ENCODE measurements around the gene SH3PXD2A. TPM values are rescaled to one million over a fixed set of nuclear protein-coding genes. Genes with fewer than 3 reads are reported as not detected.
"Not testable (repeated sequence)": the region's sequence is repeated elsewhere in the genome, so short reads cannot be mapped to it uniquely, and the experiment has no call there.

Gene SH3PXD2A
- total RNA-seq, 2 experiments from 2014 or later: 6.5 to 7.4 TPM

- no peaks in the 10 kb centered on the region for H3K27me3 Mint-ChIP-seq
- POLR2A ChIA-PET: no interaction called here
- DNase-seq: no peak
- peaks cover 64% of the 10 kb centered on the region for H3K4me1 Mint-ChIP-seq (ENCODE audit: low read depth)
- intact Hi-C loops (cut with micrococcal nuclease): no loop called here
- ATAC-seq: no peak
- TF ChIP-seq, protein P1, sequence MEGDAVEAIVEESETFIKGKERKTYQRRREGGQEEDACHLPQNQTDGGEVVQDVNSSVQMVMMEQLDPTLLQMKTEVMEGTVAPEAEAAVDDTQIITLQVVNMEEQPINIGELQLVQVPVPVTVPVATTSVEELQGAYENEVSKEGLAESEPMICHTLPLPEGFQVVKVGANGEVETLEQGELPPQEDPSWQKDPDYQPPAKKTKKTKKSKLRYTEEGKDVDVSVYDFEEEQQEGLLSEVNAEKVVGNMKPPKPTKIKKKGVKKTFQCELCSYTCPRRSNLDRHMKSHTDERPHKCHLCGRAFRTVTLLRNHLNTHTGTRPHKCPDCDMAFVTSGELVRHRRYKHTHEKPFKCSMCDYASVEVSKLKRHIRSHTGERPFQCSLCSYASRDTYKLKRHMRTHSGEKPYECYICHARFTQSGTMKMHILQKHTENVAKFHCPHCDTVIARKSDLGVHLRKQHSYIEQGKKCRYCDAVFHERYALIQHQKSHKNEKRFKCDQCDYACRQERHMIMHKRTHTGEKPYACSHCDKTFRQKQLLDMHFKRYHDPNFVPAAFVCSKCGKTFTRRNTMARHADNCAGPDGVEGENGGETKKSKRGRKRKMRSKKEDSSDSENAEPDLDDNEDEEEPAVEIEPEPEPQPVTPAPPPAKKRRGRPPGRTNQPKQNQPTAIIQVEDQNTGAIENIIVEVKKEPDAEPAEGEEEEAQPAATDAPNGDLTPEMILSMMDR (IDR thresholded peaks at IDR 0.05): no peak
- no peak overlapping the region for H3K4me3 Mint-ChIP-seq
- H3K9me3 Mint-ChIP-seq: no peaks in the 10 kb centered on the region
- CTCF ChIA-PET: interaction anchor here (1.8 kb wide), 1 partner anchor 9 kb away, joined by 14 read pairs; no protein-coding TSS in a partner anchor
- H3K36me3 Mint-ChIP-seq (ENCODE audit: low read depth): no peaks in the 10 kb centered on the region
- H3K27ac Mint-ChIP-seq: no peak overlapping the region
These were observed 93.2 kb downstream of the SH3PXD2A start for GRCh38 chr10:103762162-103762561.

- DNase-seq: no peak
- ChIA-PET POLR2A (no interaction called here), CTCF (interaction anchor here (0.8 kb wide), 1 partner anchor 10 kb away, joined by 3 read pairs; no protein-coding TSS in a partner anchor)
- ATAC-seq: no peak
- peaks cover 62% of the 10 kb centered on the region for H3K4me1 Mint-ChIP-seq (ENCODE audit: low read depth)
- intact Hi-C loops (cut with micrococcal nuclease): no loop called here
- no peaks in the 10 kb centered on the region for H3K27me3 Mint-ChIP-seq
- H3K4me3 Mint-ChIP-seq: no peak overlapping the region
- TF ChIP-seq, protein P1 (IDR thresholded peaks at IDR 0.05): no peak
- no peaks in the 10 kb centered on the region for H3K9me3 Mint-ChIP-seq
- no peaks in the 10 kb centered on the region for H3K36me3 Mint-ChIP-seq (ENCODE audit: low read depth)
- no peak overlapping the region for H3K27ac Mint-ChIP-seq
These were observed 94.1 kb downstream of the SH3PXD2A start for GRCh38 chr10:103761075-103761920.

DNA sequence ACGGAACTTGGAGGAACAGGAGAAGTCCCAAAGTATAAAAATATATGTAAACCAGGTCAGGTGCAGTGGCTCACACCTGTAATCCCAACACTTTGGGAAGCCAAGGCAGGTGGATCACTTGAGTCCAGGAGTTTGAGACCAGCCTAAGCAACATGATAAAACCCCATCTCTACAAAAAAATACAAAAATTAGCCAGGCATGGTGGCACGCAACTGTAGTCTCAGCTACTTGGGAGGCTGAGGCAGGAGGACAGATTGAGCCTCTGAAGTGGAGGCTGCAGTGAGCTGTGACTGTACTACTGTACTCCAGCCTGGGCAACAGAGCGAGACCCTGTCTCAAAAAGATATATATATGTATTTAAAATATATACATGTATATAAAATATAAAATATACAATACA is 95.1 kb downstream of the SH3PXD2A start:
- H3K36me3 Mint-ChIP-seq (ENCODE audit: low read depth); H3K4me3 Mint-ChIP-seq; H3K27me3 Mint-ChIP-seq; H3K9me3 Mint-ChIP-seq; ATAC-seq; DNase-seq; intact Hi-C loops (cut with micrococcal nuclease); H3K27ac Mint-ChIP-seq; CTCF ChIA-PET: not testable (repeated sequence)
- POLR2A ChIA-PET: interaction anchor here (0.6 to 1.5 kb wide), 2 partner anchors 9 to 13 kb away, joined by 3 read pairs; no protein-coding TSS in a partner anchor
- H3K4me1 Mint-ChIP-seq (ENCODE audit: low read depth): peaks cover 51% of the 10 kb centered on the region

DNA sequence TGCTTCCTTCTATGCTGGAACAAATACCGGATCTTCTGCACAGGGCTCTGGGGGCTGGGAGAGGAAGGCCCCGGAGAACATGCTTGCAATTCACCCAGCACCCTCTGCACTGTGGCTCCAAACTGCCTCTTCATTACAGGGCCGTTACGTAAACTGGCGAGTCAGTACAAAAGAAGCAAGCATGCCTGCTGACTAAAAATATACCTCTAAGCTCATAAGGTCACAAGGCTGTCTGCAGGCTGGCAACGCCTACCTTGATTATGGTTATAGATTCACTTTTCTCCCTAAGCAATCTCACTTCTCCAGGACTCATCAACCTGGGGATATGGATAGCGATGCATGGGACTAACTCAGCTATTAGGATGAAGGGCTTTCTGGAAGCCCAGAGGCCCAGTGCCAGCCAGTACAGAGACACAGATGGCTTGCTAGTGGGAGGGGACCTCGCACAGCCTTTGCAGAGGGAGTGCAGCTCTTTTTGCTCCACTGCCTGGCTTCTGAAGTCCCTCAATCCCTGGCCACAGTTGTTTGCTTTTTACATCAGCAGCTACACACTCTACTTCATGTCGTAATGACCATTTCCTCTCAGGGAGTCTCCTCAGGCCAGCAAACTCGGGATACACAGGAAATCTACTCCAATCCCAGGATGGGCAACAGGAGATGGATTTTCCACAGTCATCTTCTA is 96.1 kb downstream of the SH3PXD2A start:
- Mint-ChIP-seq H3K4me3 (no peak overlapping the region), H3K9me3 (no peaks in the 10 kb centered on the region), H3K4me1 (ENCODE audit: low read depth) (peaks cover 41% of the 10 kb centered on the region), H3K27ac (peak overlapping the region; percentile 50), H3K27me3 (no peaks in the 10 kb centered on the region), H3K36me3 (ENCODE audit: low read depth) (no peaks in the 10 kb centered on the region)
- TF ChIP-seq, protein P1 (IDR thresholded peaks at IDR 0.05): no peak
- POLR2A ChIA-PET: interaction anchor here (0.6 to 1.5 kb wide), 3 partner anchors 10 to 115 kb away, joined by 3 read pairs; no protein-coding TSS in a partner anchor
- intact Hi-C loops (cut with micrococcal nuclease): no loop called here
- DNase-seq (peak; percentile 68), ATAC-seq (peak; percentile 79)
- CTCF ChIA-PET: interaction anchor here (0.6 to 2.5 kb wide), 9 partner anchors 7 to 95 kb away, joined by 3 to 13 read pairs (median 4); no protein-coding TSS in a partner anchor

DNA sequence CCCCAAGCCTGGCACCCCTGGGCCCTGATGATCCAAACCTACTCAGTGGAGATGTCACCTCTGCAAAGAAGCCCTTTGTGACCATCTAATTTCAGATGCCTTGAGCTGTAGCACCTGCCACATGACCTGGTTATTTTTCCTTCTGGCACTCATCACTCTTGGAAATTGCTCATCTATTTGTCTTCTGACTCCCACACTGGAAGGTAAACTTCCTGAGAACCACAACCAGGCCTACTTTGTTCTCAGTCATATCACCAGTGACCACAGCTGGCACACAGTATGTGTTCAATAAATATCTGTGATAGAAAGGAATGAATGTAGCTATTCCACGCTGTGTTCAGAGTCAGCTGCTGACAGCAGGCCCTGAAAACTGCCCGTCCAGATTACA is 97.1 kb downstream of the SH3PXD2A start:
- Mint-ChIP-seq H3K27me3 (no peaks in the 10 kb centered on the region), H3K9me3 (no peaks in the 10 kb centered on the region), H3K27ac (peak overlapping the region; percentile 15), H3K4me1 (ENCODE audit: low read depth) (peaks cover 31% of the 10 kb centered on the region), H3K4me3 (no peak overlapping the region), H3K36me3 (ENCODE audit: low read depth) (no peaks in the 10 kb centered on the region)
- ATAC-seq (no peak), DNase-seq (no peak)
- TF ChIP-seq, protein P1 (IDR thresholded peaks at IDR 0.05): no peak
- ChIA-PET POLR2A (interaction anchor here (0.6 to 1.6 kb wide), 4 partner anchors 11 to 116 kb away, joined by 3 to 4 read pairs (median 3); no protein-coding TSS in a partner anchor), CTCF (interaction anchor here (1.0 to 2.5 kb wide), 8 partner anchors 8 to 96 kb away, joined by 3 to 13 read pairs (median 4); no protein-coding TSS in a partner anchor)
- intact Hi-C loops (cut with micrococcal nuclease): no loop called here

All from activated CD8-positive, alpha-beta T cell treated with anti-CD3 and anti-CD28 coated beads for 36 hours (primary cell).